Body of pancreas (tissue), 4 donors: ENCODE data around the gene RFPL3. TPM values are rescaled to one million over a fixed set of nuclear protein-coding genes. Genes with fewer than 3 reads are reported as not detected.
"Not testable (repeated sequence)": the region's sequence is repeated elsewhere in the genome, so short reads cannot be mapped to it uniquely, and the experiment has no call there.

Experiments used
- ATAC-seq: fragments of 150-250 bp; one replicate; pipeline ENCODE4 v1.9.1; 2016
- DNase-seq, 4 donors: peaks; one replicate each; pipeline ENCODE4 v3.0.0-alpha.2; 2019
- H3K27ac ChIP-seq, 4 donors: fragments of 200-600 bp; sonication (generic); 1 replicate in 3 of 4; 2 replicates in 1 of 4; pipeline versions ENCODE4 v1.5.1 to v1.6.1; 2016 to 2019; ENCODE audit warnings: mild to moderate bottlenecking in 1 of 4, mixed read lengths in 1 of 4, moderate library complexity in 1 of 4
- H3K27me3 ChIP-seq, 2 donors: fragments of 200-600 bp; sonication (generic); one replicate each; pipeline ENCODE4 v1.6.0; 2016; ENCODE audit warnings: mild to moderate bottlenecking in 1 of 2
- H3K36me3 ChIP-seq, 2 donors: fragments of 200-600 bp; sonication (generic); replicated peaks in 1 of 2; 2 replicates each; pipeline ENCODE4 v1.5.1; 2016; ENCODE audit warnings: low read depth in 2 of 2; ENCODE audit not compliant: insufficient read depth in 1 of 2
- H3K4me1 ChIP-seq: fragments of 200-600 bp; sonication (generic); one replicate; pipeline ENCODE4 v1.6.0; 2016
- H3K4me3 ChIP-seq, 2 donors: fragments of 200-600 bp; sonication (generic); 1 replicate in 1 of 2; 2 replicates in 1 of 2; pipeline ENCODE4 v1.5.1; 2016 to 2019
- H3K9me3 ChIP-seq, 3 donors: fragments of 200-600 bp; sonication (generic); 1 replicate in 2 of 3; 2 replicates in 1 of 3; pipeline ENCODE4 v1.5.1; 2016
- POLR2A ChIP-seq, 3 donors: fragments of 450-650 bp; IDR thresholded peaks; one replicate each; pipeline ENCODE4 v1.6.1; 2016; ENCODE audit warnings: antibody characterized with exemption in 3 of 3, mild to moderate bottlenecking in 2 of 3
- WGBS, 2 donors: methylation state at CpG; one replicate each; pipeline ENCODE4 v1.1.5; 2017; 5-methylcytosine and 5-hydroxymethylcytosine counted together
- intact Hi-C: fragments of 100-400 bp; cut with DNase I; formaldehyde crosslinking; loops from one replicate; pipeline ENCODE4 v1.15.1; 2023
- total RNA-seq, 2 donors: library from RNA; depleted of rRNA; stranded (reverse); fragments of >200 nt; gene quantifications; one replicate each; pipeline ENCODE4 v1.1.0, GENCODE V29; 2016
- TF ChIP-seq, protein P1 (sequence below), 7 experiments: fragments of 450-650 bp in 4 of 7; fragments of 200-600 bp in 3 of 7; sonication (generic) in 3 of 7; IDR thresholded peaks; one replicate each; pipeline ENCODE4 v1.5.1; 2016 to 2019; ENCODE audit warnings: antibody characterized with exemption in 7 of 7

RFPL3 gene
- total RNA-seq, 2 donors from 2014 or later, result not detected

GRCh38 chr22:32354360-32355351 is 3.0 kb upstream of the RFPL3 start:
- no peaks in the 10 kb centered on the region for H3K36me3 ChIP-seq
- no peak for ATAC-seq
- TF ChIP-seq, protein P1, sequence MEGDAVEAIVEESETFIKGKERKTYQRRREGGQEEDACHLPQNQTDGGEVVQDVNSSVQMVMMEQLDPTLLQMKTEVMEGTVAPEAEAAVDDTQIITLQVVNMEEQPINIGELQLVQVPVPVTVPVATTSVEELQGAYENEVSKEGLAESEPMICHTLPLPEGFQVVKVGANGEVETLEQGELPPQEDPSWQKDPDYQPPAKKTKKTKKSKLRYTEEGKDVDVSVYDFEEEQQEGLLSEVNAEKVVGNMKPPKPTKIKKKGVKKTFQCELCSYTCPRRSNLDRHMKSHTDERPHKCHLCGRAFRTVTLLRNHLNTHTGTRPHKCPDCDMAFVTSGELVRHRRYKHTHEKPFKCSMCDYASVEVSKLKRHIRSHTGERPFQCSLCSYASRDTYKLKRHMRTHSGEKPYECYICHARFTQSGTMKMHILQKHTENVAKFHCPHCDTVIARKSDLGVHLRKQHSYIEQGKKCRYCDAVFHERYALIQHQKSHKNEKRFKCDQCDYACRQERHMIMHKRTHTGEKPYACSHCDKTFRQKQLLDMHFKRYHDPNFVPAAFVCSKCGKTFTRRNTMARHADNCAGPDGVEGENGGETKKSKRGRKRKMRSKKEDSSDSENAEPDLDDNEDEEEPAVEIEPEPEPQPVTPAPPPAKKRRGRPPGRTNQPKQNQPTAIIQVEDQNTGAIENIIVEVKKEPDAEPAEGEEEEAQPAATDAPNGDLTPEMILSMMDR (IDR thresholded peaks at IDR 0.05), result no peak
- TF ChIP-seq POLR2A (IDR thresholded peaks at IDR 0.05), result peak in 2 of 3 donors; percentile 29 to 43
- H3K4me1 ChIP-seq, result no peaks in the 10 kb centered on the region
- H3K27me3 ChIP-seq, result no peaks in the 10 kb centered on the region
- no peaks in the 10 kb centered on the region for H3K9me3 ChIP-seq
- H3K27ac ChIP-seq, result no peak overlapping the region
- WGBS, 2 donors, result 78 to 81% methylated on average over 19 to 29 of the region's 30 CpGs
- no peak overlapping the region for H3K4me3 ChIP-seq
- intact Hi-C loops, result no loop called here
- DNase-seq, result no peak

- TF ChIP-seq, protein P1 (IDR thresholded peaks at IDR 0.05), result peak in 1 of 7 experiments; percentile 20
- TF ChIP-seq POLR2A (IDR thresholded peaks at IDR 0.05), result no peak
- no peak overlapping the region for H3K4me3 ChIP-seq
- no peaks in the 10 kb centered on the region for H3K9me3 ChIP-seq
- ATAC-seq (no peak), DNase-seq (peak in 1 of 4 donors; percentile 15)
- intact Hi-C loops, result no loop called here
- H3K27ac ChIP-seq, result no peak overlapping the region
- H3K27me3 ChIP-seq, result no peaks in the 10 kb centered on the region
- WGBS, 2 donors, result 59 to 60% methylated on average over 3 of the region's 3 CpGs
- no peaks in the 10 kb centered on the region for H3K4me1 ChIP-seq
- H3K36me3 ChIP-seq, result no peaks in the 10 kb centered on the region
Measured at GRCh38 chr22:32355760-32356159, 1.9 kb upstream of the RFPL3 start.

DNA sequence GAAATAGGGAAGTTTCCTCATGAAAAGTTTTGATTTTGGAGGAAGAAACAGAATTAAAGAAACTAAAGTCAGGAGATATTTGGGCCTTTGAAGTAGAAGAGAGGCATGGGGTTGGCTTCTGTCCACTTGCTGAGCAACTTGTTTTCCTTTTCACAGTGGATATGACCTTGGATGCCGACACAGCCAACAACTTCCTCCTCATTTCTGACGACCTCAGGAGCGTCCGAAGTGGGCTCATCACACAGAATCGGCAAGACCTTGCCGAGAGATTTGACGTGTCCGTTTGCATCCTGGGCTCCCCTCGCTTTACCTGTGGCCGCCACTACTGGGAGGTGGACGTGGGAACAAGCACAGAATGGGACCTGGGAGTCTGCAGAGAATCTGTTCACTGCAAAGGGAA is 2.4 kb downstream of the RFPL3 start:
- WGBS, 2 donors, result 67% methylated on average over 10 to 11 of the region's 11 CpGs
- ATAC-seq, H3K27ac ChIP-seq: not testable (repeated sequence)

GRCh38 chr22:32361257-32361656 is 3.6 kb downstream of the RFPL3 start:
- Histone ChIP-seq H3K36me3 (no peaks in the 10 kb centered on the region), H3K27ac (no peak overlapping the region), H3K27me3 (no peaks in the 10 kb centered on the region), H3K4me1 (no peaks in the 10 kb centered on the region), H3K9me3 (no peaks in the 10 kb centered on the region), H3K4me3 (no peak overlapping the region)
- WGBS, 2 donors, result 85 to 90% methylated on average over 2 of the region's 2 CpGs
- intact Hi-C loops, result no loop called here
- ATAC-seq (no peak), DNase-seq (no peak)
- TF ChIP-seq POLR2A (IDR thresholded peaks at IDR 0.05), result no peak
- TF ChIP-seq, protein P1 (IDR thresholded peaks at IDR 0.05), result no peak

More for the DNA sequence above, 2.4 kb downstream of the RFPL3 start:
- H3K27me3 ChIP-seq, H3K9me3 ChIP-seq, H3K4me3 ChIP-seq, intact Hi-C loops, DNase-seq, H3K36me3 ChIP-seq, H3K4me1 ChIP-seq: not testable (repeated sequence)

DNA sequence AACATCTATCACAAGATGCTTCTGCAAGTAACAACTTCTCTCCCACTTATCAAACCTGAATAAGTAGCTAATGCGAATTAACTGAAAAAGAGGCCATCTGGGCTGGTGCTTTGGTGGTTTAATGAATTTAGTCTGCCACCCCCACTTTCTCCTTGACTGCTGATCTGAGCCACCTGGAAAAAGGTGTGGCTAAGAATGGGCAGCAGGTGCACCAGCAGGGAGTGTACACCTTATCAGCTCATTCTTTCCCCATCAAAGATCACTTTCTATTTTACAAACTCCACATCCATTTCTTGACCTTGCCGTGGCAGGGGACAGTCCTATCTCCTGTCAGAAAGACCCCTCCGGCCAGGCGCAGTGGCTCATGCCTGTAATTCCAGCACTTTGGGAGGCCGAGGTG is 6.5 kb downstream of the RFPL3 start:
- Histone ChIP-seq H3K9me3 (no peaks in the 10 kb centered on the region), H3K36me3 (no peaks in the 10 kb centered on the region), H3K4me3 (no peak overlapping the region), H3K27ac (no peak overlapping the region), H3K4me1 (no peaks in the 10 kb centered on the region), H3K27me3 (no peaks in the 10 kb centered on the region)
- TF ChIP-seq POLR2A (IDR thresholded peaks at IDR 0.05), result no peak
- TF ChIP-seq, protein P1 (IDR thresholded peaks at IDR 0.05), result no peak
- ATAC-seq, result no peak
- DNase-seq, result no peak
- 60 to 70% methylated on average over 5 of the region's 5 CpGs for WGBS, 2 donors
- intact Hi-C loops, result no loop called here
